NB4 (cell line): ENCODE results near the gene MTIF3.

ENCODE experiments used
- MYC ChIP-seq: IDR thresholded peaks from 2 replicates; pipeline ENCODE4 v1.6.1; 2011; ENCODE audit warnings: low read depth, low read length
- POLR2A ChIP-seq: IDR thresholded peaks from 2 replicates; pipeline ENCODE4 v1.6.1; 2011; ENCODE audit warnings: mild to moderate bottlenecking; ENCODE audit not compliant: insufficient read length; ENCODE audit errors: extremely low read depth
- TF ChIP-seq, protein P1 (sequence below): IDR thresholded peaks from one replicate; pipeline ENCODE4 v1.5.1; 2012; ENCODE audit warnings: low read depth, low read length
- TF ChIP-seq, protein P2 (sequence below): IDR thresholded peaks from 2 replicates; pipeline ENCODE4 v1.6.1; 2011; ENCODE audit warnings: low read depth, low read length

- TF ChIP-seq POLR2A = no peak
- TF ChIP-seq, protein P1, sequence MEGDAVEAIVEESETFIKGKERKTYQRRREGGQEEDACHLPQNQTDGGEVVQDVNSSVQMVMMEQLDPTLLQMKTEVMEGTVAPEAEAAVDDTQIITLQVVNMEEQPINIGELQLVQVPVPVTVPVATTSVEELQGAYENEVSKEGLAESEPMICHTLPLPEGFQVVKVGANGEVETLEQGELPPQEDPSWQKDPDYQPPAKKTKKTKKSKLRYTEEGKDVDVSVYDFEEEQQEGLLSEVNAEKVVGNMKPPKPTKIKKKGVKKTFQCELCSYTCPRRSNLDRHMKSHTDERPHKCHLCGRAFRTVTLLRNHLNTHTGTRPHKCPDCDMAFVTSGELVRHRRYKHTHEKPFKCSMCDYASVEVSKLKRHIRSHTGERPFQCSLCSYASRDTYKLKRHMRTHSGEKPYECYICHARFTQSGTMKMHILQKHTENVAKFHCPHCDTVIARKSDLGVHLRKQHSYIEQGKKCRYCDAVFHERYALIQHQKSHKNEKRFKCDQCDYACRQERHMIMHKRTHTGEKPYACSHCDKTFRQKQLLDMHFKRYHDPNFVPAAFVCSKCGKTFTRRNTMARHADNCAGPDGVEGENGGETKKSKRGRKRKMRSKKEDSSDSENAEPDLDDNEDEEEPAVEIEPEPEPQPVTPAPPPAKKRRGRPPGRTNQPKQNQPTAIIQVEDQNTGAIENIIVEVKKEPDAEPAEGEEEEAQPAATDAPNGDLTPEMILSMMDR = no peak
- TF ChIP-seq, protein P2, sequence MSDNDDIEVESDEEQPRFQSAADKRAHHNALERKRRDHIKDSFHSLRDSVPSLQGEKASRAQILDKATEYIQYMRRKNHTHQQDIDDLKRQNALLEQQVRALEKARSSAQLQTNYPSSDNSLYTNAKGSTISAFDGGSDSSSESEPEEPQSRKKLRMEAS = no peak
- TF ChIP-seq MYC = no peak
These were observed 29.1 kb downstream of the MTIF3 start for GRCh38 chr13:27421101-27421871.
